Measurements from ENCODE around the gene IP6K2. TPM values are rescaled to one million over a fixed set of nuclear protein-coding genes. Genes with fewer than 3 reads are reported as not detected.

Gene IP6K2
- total and polyA plus RNA-seq, 2 of the 13 experiments (the other 11 are each of a cell fraction or from before 2014, with no cell fraction given): 85.5 to 112 TPM

GRCh38 chr3:48663489-48664312 lies 53.3 kb downstream of the IP6K2 start (continued):
- peak; percentile 39; the same call in 1 of the 2 replicates for TF ChIP-seq CHD4 (IDR thresholded peaks at IDR 0.05; ENCODE audit: borderline replicate concordance, low read length)
- 0 out of 2 replicates have a peak, but pooled peaks have one; percentile 47 for TF ChIP-seq IRX3 (CRISPR knock-in tag; IDR thresholded peaks at IDR 0.05; ENCODE audit: borderline replicate concordance, low read depth)
- TF ChIP-seq ZFY (CRISPR knock-in tag; IDR thresholded peaks at IDR 0.05): peak; percentile 65
- 0 out of 2 replicates have a peak, but pooled peaks have one; percentile 66 for TF ChIP-seq MAF1 (CRISPR knock-in tag; IDR thresholded peaks at IDR 0.05; ENCODE audit: borderline replicate concordance)
- no peak; the same call in 1 of the 2 replicates for TF ChIP-seq ZNF569 (CRISPR knock-in tag; IDR thresholded peaks at IDR 0.05; ENCODE audit: borderline replicate concordance)
- TF ChIP-seq RFX5 (IDR thresholded peaks at IDR 0.05; ENCODE audit: low read depth, low read length): peak; percentile 87
- no peak for TF ChIP-seq RFX3 (CRISPR knock-in tag; IDR thresholded peaks at IDR 0.05)
- no peak for TF ChIP-seq HOXA7 (CRISPR knock-in tag; IDR thresholded peaks at IDR 0.05)
- TF ChIP-seq ZNF333 (CRISPR knock-in tag; IDR thresholded peaks at IDR 0.05; ENCODE audit: borderline replicate concordance): no peak
- no peak for TF ChIP-seq ZNF34 (CRISPR knock-in tag; IDR thresholded peaks at IDR 0.05; ENCODE audit: borderline replicate concordance)
- peak; percentile 64; the same call in 1 of the 2 replicates for TF ChIP-seq REL (CRISPR knock-in tag; conservative IDR thresholded peaks at IDR 0.05)
- no peak for TF ChIP-seq TBP (CRISPR knock-in tag; IDR thresholded peaks at IDR 0.05)
- TF ChIP-seq CC2D1A (CRISPR knock-in tag; IDR thresholded peaks at IDR 0.05): peak; percentile 80; the same call in 1 of the 2 replicates
- TF ChIP-seq ZKSCAN8 (CRISPR knock-in tag; IDR thresholded peaks at IDR 0.05; ENCODE audit: borderline replicate concordance): no peak
- TF ChIP-seq FOXP1 (IDR thresholded peaks at IDR 0.05): 0 out of 2 replicates have a peak, but pooled peaks have one; percentile 19
- TF ChIP-seq FOXP1 (CRISPR knock-in tag; IDR thresholded peaks at IDR 0.05): peak; percentile 21; the same call in 1 of the 2 replicates
- peak; percentile 68 for TF ChIP-seq ELF3 (CRISPR knock-in tag; IDR thresholded peaks at IDR 0.05)
- peak; percentile 57; the same call in 1 of the 2 replicates for TF ChIP-seq MEIS2 (CRISPR knock-in tag; IDR thresholded peaks at IDR 0.05)
- peak; percentile 83 for TF ChIP-seq DR1 (CRISPR knock-in tag; IDR thresholded peaks at IDR 0.05)
- peak; percentile 37 for TF ChIP-seq MED8 (CRISPR knock-in tag; IDR thresholded peaks at IDR 0.05; ENCODE audit: insufficient replicate concordance)
- 0 out of 2 replicates have a peak, but pooled peaks have one; percentile 62 for TF ChIP-seq NFAT5 (CRISPR knock-in tag; IDR thresholded peaks at IDR 0.05)
- TF ChIP-seq, protein P1, sequence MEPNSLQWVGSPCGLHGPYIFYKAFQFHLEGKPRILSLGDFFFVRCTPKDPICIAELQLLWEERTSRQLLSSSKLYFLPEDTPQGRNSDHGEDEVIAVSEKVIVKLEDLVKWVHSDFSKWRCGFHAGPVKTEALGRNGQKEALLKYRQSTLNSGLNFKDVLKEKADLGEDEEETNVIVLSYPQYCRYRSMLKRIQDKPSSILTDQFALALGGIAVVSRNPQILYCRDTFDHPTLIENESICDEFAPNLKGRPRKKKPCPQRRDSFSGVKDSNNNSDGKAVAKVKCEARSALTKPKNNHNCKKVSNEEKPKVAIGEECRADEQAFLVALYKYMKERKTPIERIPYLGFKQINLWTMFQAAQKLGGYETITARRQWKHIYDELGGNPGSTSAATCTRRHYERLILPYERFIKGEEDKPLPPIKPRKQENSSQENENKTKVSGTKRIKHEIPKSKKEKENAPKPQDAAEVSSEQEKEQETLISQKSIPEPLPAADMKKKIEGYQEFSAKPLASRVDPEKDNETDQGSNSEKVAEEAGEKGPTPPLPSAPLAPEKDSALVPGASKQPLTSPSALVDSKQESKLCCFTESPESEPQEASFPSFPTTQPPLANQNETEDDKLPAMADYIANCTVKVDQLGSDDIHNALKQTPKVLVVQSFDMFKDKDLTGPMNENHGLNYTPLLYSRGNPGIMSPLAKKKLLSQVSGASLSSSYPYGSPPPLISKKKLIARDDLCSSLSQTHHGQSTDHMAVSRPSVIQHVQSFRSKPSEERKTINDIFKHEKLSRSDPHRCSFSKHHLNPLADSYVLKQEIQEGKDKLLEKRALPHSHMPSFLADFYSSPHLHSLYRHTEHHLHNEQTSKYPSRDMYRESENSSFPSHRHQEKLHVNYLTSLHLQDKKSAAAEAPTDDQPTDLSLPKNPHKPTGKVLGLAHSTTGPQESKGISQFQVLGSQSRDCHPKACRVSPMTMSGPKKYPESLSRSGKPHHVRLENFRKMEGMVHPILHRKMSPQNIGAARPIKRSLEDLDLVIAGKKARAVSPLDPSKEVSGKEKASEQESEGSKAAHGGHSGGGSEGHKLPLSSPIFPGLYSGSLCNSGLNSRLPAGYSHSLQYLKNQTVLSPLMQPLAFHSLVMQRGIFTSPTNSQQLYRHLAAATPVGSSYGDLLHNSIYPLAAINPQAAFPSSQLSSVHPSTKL (CRISPR knock-in tag; IDR thresholded peaks at IDR 0.05): peak; percentile 44

Measured in HepG2 (cell line).